GM12864 (cell line): Measurements from ENCODE around the gene FKBP15.

Source experiments
- DNase-seq: peaks from one replicate; pipeline ENCODE4 v3.0.0-alpha.2; 2011; ENCODE audit warnings: low read depth
- H3K4me3 ChIP-seq: 2 replicates; pipeline ENCODE4 v1.5.1; 2011; ENCODE audit warnings: mild to moderate bottlenecking, low read depth, low read length, control low read depth
- TF ChIP-seq, protein P1 (sequence below): IDR thresholded peaks from 2 replicates; pipeline ENCODE4 v1.5.1; 2011; ENCODE audit warnings: low read depth, mild to moderate bottlenecking, moderate library complexity, low read length, control low read depth, inconsistent platforms; ENCODE audit errors: missing control alignments

The FKBP15 gene

DNA sequence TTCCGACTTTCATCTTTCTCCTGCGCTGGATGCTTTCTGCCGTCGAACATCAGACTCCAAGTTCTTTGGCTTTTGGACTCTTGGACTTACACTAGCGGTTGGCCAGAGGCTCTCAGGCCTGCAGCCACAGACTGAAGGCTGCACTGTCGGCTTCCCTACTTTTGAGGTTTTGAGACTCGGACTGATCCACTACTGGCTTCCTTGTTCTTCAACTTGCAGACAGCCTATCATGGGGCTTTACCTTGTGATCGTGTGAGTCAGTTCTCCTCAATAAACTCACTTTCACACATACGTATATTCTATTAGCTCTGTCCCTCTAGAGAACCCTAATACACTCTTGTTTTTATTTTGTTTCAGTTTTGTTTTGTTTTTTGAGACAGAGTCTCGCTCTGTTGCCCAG lies 10.3 kb downstream of the FKBP15 start:
- TF ChIP-seq, protein P1, sequence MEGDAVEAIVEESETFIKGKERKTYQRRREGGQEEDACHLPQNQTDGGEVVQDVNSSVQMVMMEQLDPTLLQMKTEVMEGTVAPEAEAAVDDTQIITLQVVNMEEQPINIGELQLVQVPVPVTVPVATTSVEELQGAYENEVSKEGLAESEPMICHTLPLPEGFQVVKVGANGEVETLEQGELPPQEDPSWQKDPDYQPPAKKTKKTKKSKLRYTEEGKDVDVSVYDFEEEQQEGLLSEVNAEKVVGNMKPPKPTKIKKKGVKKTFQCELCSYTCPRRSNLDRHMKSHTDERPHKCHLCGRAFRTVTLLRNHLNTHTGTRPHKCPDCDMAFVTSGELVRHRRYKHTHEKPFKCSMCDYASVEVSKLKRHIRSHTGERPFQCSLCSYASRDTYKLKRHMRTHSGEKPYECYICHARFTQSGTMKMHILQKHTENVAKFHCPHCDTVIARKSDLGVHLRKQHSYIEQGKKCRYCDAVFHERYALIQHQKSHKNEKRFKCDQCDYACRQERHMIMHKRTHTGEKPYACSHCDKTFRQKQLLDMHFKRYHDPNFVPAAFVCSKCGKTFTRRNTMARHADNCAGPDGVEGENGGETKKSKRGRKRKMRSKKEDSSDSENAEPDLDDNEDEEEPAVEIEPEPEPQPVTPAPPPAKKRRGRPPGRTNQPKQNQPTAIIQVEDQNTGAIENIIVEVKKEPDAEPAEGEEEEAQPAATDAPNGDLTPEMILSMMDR, result no peak
- DNase-seq, result no peak
- no peak overlapping the region for H3K4me3 ChIP-seq

DNA sequence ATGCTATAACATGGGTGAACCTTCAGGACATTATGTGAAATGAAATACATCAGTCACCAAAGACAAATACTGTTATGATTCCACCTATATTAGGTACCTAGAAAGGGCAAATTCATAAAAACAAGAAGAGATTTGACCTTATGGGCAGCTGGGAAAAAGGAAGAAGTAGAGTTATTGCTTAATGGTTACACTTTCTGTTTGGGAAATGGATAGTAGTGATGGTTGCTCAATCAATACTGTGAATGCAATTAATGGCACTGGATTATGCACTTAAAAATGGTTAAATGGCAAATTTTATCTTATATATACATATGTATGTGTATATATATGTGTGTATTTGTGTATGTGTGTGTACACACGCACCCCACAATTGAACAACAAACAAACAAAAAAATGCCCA lies 15.2 kb downstream of the FKBP15 start:
- DNase-seq, result no peak
- H3K4me3 ChIP-seq, result no peak overlapping the region
- TF ChIP-seq, protein P1, result no peak

GRCh38 chr9:113205432-113205831 lies 15.6 kb downstream of the FKBP15 start:
- H3K4me3 ChIP-seq, result no peak overlapping the region
- TF ChIP-seq, protein P1, result no peak
- DNase-seq, result no peak

DNA sequence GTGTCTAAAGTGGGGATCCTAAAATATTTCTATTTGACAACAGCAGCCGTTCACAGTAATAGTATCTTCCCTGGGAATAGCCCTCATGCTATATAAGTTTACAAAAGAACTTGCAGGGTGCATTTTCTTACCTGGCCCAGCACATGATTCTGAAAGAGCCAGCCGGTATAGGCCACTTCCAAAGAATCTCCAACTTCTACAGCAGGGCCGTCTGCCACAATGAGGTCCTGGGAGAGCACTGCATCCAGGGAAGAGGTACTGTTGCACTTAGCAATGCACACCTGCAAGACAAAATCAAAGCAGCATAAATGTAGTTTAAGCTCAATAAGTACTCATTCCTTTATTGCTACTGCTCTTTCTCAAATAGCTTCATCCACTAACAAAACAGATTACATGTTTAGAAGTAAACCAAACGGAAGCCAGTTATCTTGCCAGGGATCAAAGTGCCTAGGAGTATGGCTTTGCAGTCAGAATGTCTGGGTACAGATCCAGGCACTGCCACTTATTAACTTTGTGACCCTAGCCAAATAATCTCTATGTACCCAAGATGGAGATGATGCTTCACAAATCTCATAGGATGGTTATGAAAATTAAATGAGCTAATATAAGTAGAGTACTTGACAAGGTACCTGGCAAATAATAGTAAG lies 21.3 kb downstream of the FKBP15 start:
- no peak for DNase-seq
- no peak overlapping the region for H3K4me3 ChIP-seq
- TF ChIP-seq, protein P1, result no peak

DNA sequence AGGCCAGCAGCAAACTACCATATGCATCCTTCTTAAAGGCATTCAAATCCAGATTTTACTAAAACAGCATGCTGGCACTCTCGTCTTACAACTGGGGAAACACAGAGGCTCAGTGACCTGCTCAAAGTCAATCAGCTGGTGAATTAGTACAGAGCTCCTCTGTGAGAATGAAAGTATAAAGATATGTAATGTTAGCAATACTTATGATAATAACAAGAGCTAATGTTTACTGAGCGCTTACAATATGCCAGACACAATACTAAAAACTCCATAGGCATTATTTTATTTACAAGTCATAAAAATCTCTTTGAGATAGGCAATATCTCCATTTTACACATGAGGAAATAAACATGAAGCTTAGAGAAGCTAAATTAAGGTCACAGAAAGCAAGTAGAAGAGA lies 28.6 kb downstream of the FKBP15 start:
- DNase-seq, result no peak
- H3K4me3 ChIP-seq, result no peak overlapping the region
- TF ChIP-seq, protein P1, result no peak

DNA sequence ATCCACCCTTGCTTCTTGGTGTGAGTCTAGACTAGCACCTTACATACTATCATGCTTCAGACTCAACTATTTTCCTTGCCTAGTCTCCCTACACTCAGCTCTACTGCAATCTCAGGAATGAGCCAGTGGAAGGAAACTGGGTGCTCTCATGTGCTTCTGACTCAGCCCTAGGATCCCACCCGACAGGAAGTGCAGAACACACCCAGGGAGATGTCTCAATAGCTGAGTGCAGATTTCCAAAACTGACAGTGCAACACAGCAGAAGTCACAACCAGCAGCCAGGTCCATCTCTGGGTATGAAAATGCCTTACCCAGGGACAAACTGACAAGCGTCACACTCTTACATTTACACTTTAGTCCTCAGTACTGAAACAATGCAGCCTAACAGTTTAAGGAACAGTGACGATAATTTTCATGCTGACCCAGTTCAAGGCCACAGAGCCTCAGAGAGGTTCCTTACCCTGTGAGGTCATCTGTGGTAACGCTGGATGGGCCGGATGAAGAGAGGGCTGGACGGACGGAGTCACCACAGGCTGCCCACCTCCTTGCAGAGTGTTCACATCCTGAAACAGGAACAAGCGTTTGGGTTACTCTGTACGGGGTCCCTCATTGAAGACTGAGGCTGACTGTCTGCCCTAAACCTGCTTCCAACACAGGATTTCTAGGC lies 33.0 kb downstream of the FKBP15 start:
- no peak overlapping the region for H3K4me3 ChIP-seq
- DNase-seq, result no peak
- TF ChIP-seq, protein P1, result no peak
